Measurements from ENCODE around the gene MTFR1L.

Gene MTFR1L

GRCh38 chr1:25798666-25799351 lies 20.9 kb upstream of the MTFR1L start:
- TF ChIP-seq CTCF (IDR thresholded peaks at IDR 0.05) = no peak
- H3K36me3 ChIP-seq = no peaks in the 10 kb centered on the region
- H3K27me3 ChIP-seq = peaks cover 7% of the 10 kb centered on the region
- H3K9me3 ChIP-seq = no peaks in the 10 kb centered on the region
- peaks cover 10% of the 10 kb centered on the region in 2 experiments for H3K4me1 ChIP-seq (ENCODE audit: control insufficient read depth in 1 of 2, insufficient read depth in 1 of 2, low read depth in 1 of 2, low read length in 1 of 2)
- H3K4me3 ChIP-seq (ENCODE audit: low read depth in 1 of 2, low read length in 1 of 2) = no peak overlapping the region
- no peak overlapping the region for H3K27ac ChIP-seq

GRCh38 chr1:25799352-25799934 lies 20.3 kb upstream of the MTFR1L start:
- Histone ChIP-seq H3K27ac (no peak overlapping the region), H3K27me3 (peaks cover 7% of the 10 kb centered on the region), H3K4me1 (ENCODE audit: control insufficient read depth in 1 of 2, insufficient read depth in 1 of 2, low read depth in 1 of 2, low read length in 1 of 2) (peaks cover 10% of the 10 kb centered on the region in 2 experiments), H3K9me3 (no peaks in the 10 kb centered on the region), H3K4me3 (ENCODE audit: low read depth in 1 of 2, low read length in 1 of 2) (peak overlapping the region; percentile 61 to 71), H3K36me3 (no peaks in the 10 kb centered on the region)
- TF ChIP-seq CTCF (IDR thresholded peaks at IDR 0.05) = no peak

GRCh38 chr1:25799935-25800702 lies 19.6 kb upstream of the MTFR1L start, which contains the start of gene SELENON:
Gene SELENON (plus strand): TSS chr1:25800193. CDS start chr1:25800231, 38 bp downstream.
- peaks cover 10% of the 10 kb centered on the region in 2 experiments for H3K4me1 ChIP-seq (ENCODE audit: control insufficient read depth in 1 of 2, insufficient read depth in 1 of 2, low read depth in 1 of 2, low read length in 1 of 2)
- no peak for TF ChIP-seq CTCF (IDR thresholded peaks at IDR 0.05)
- no peak within 1 kb of the TSS for H3K27ac ChIP-seq
- H3K27me3 ChIP-seq = peaks cover 7% of the 10 kb centered on the region
- H3K36me3 ChIP-seq = no peaks in the 10 kb centered on the region
- peak within 1 kb of the TSS; percentile 61 to 71 for H3K4me3 ChIP-seq (ENCODE audit: low read depth in 1 of 2, low read length in 1 of 2)
- H3K9me3 ChIP-seq = no peaks in the 10 kb centered on the region

- Histone ChIP-seq H3K27me3 (peaks cover 7% of the 10 kb centered on the region), H3K9me3 (no peaks in the 10 kb centered on the region), H3K4me3 (ENCODE audit: low read depth in 1 of 2, low read length in 1 of 2) (peak overlapping the region; percentile 46 to 60), H3K36me3 (peaks cover 6% of the 10 kb centered on the region), H3K4me1 (ENCODE audit: control insufficient read depth in 1 of 2, insufficient read depth in 1 of 2, low read depth in 1 of 2, low read length in 1 of 2) (peaks cover 10% of the 10 kb centered on the region in 2 experiments), H3K27ac (no peak overlapping the region)
- TF ChIP-seq CTCF (IDR thresholded peaks at IDR 0.05) = no peak
These were observed 18.9 kb upstream of the MTFR1L start for GRCh38 chr1:25800703-25801377.

DNA sequence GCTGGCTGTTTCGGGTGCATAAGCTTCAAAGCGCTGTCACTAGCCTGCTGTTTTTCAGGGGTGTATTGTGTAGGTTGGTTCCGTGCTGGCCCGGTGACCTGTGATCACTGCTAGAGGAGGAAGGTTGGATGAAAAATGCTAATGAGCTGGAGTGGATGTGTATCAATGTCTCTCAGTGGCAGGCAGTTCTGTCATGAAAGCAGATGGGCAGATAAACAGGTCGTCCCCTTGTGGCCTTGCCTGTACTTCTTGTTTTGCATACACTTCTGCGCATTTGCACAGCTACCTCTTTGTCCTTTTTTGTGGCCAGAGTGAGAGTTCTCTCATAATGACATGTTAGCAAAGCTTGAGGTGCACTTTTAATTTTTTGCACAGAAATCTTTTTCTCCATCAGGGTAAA lies 16.8 kb upstream of the MTFR1L start:
- Histone ChIP-seq H3K27me3 (peaks cover 7% of the 10 kb centered on the region), H3K9me3 (no peaks in the 10 kb centered on the region), H3K36me3 (peaks cover 12% of the 10 kb centered on the region), H3K27ac (no peak overlapping the region), H3K4me3 (ENCODE audit: low read depth in 1 of 2, low read length in 1 of 2) (no peak overlapping the region), H3K4me1 (ENCODE audit: control insufficient read depth in 1 of 2, insufficient read depth in 1 of 2, low read depth in 1 of 2, low read length in 1 of 2) (peaks cover 10% of the 10 kb centered on the region in 2 experiments)
- TF ChIP-seq CTCF (IDR thresholded peaks at IDR 0.05) = no peak
